Activated effector memory CD4-positive, alpha-beta T cell treated with anti-CD3 and anti-CD28 coated beads, Interleukin-2, amount 50 U/mL, for 16 hours (primary cell): Measurements from ENCODE around the gene TECPR2.
"Not testable (repeated sequence)": the region's sequence is repeated elsewhere in the genome, so short reads cannot be mapped to it uniquely, and the experiment has no call there.

Experiments used
- DNase-seq: peaks from one replicate; pipeline ENCODE4 v3.0.0-alpha.2; 2020

Gene TECPR2

DNA sequence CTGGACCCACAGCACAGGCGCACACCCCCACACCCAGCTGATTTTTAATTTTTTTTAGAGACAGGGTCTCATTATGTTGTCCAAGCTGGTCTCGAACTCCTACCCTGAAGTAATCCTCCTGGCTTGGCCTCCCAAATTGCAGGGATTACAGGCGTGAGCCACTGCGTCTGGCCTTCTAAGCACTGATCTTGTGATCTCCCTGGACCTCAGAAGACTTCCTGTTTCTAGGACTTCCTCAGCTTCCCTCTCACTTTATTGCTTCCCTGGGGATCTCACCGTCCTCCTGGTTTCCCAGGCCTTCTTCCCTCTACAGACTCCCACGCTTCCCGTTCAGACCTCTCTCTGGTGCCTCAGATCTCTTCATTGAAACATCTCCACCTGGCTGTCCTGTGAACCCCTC, 29.4 kb upstream of the TECPR2 start:
- DNase-seq = no peak

DNA sequence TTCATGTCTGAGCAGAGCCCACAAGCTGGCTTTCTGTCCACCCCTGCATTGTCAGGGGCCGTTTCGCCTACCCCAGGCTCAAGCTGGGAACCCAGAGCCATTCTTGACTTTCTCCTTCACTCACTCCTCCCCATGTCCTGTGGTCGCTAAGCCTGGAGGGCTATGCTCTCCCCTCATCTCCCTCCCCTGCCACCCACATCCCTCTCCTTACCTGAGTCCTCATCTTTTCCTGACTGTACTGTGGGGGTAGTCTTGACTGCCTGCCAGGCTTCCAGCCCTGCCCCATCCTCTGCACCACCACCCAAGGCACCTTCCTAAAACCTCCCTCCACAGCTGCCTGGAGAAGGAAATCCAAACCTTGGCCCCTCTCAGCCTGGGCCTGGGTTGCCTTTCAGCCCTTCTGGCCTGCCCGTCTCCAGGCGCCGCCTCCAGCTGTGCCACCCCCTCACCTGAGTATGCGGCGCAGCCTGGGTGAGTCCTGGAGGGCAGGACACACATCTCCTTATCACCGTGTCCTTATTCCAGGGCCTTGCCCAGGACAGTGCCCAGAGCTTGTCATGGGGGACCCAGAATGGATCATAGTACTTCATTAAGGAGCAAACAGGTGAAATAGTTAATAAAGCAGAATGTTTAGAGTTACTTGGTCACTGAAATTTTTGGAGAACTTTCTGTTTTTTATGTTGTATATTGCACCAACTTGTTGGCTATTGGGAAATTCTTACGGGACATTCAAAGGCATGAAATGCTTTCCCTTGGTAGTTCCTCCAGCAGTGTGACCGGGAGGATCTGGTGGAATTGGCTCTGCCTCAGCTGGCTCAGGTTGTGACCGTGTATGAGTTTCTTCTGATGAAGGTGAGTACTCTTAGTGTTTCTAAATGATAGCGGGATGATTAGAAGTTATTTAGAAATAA, 28.7 kb upstream of the TECPR2 start:
- DNase-seq = no peak

DNA sequence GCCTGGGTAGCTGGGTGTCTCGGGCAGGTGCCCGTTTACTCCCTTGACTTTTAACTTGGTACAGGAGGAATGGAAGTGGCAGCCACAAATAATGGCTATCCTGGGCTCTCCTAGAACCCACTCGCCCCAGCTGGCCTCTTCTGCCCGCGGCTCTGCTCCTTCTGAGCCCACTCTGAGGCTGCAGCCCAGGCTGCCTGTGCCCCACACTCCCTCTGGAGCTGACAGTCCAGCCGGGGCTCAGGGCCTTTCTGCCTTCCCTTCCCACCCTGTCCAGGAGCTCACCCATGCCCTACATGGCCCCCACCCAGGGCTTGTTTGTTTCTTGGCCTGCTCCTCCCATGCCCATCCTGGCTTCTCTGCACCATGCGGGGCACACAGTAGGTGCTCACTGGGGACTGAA, 27.6 kb upstream of the TECPR2 start:
- DNase-seq = no peak

DNA sequence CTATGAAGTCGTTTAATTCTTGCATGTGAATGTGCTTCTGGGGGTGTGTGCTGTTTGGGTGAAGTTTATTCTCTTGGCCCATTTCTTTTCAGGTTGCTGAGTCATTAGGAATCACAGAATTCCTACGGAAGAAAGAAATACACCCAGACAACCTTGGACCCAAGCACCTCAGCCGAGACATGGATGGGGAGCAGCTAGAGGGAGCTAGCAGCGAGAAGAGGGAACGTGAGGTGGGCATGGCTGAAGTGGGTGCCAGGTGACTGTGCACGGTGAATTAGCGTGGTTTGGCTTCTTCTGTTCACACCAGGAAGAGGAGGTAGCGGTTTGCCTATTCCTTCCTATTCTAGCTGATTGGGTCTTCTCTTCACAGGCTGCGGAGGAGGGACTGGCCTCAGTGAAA, 24.0 kb upstream of the TECPR2 start:
- no peak for DNase-seq

DNA sequence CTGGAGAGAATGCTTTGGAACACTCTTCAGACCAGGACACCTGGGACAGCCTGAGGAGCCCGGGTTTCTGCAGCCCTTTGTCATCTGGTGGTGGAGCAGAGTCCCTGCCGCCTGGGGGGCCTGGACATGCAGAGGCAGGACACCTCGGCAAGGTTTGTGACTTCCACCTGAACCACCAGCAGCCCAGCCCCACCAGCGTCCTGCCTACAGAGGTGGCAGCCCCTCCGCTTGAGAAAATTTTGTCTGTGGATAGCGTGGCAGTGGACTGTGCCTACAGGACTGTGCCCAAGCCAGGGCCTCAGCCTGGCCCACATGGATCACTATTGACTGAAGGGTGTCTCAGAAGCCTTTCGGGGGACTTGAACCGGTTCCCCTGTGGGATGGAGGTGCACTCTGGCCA, 21.2 kb upstream of the TECPR2 start:
- DNase-seq = no peak

DNA sequence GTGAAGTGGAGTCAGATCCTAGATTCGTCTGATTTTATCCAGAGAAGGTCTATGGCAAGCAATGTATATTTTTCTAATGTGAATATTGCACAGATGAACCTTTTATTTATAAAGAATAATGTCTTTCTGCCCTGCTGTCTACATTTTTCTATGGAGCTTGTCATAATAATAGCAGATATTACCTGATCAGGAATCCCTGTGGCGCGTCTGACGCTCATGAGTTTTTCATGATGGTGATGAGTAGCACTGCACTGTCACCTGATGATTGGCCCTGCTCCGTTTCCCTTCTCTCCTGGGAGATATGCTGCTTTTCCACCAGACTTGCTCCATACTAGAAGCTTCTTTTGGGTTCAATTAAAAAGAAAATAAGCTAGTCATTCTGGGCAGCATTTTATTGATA, 20.5 kb upstream of the TECPR2 start:
- DNase-seq = no peak

DNA sequence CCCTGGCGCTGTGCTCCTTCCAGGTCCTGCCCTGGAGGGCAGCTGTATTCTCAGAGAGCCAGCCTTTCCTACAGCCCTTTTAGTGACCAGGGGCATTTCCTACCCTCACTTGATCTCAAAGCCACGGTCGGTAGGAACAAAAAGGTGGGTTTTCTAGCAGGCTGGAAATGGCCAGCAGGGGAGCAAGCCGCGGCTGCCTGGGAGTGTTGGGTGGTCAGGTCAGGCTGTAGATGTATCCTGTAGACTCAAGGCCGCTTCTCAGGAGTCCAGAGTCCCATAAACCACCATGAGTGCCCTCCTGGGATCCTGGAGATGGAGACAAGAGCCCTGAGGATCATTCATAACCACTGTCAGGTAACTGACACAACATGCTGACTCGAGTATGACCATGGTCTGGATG, 18.7 kb upstream of the TECPR2 start:
- DNase-seq = no peak

DNA sequence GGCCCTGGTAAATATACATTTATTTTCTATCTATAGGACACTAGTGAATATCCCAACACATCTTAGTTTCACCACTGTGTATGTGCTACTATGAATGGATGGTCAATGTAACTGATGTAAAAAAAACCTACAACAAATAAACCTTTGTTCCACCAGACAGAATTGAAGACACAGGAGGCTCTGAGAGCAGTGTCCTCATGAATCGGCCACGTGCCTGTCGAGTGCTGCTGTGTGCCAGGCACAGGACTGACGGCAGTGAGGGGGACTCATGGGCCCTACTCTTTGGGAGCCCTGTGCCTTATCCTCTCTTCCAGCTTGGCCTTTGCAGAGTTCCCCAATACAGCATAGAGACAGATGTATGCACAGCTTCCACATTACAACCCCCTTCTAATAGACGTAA, 18.3 kb upstream of the TECPR2 start:
- DNase-seq = no peak

DNA sequence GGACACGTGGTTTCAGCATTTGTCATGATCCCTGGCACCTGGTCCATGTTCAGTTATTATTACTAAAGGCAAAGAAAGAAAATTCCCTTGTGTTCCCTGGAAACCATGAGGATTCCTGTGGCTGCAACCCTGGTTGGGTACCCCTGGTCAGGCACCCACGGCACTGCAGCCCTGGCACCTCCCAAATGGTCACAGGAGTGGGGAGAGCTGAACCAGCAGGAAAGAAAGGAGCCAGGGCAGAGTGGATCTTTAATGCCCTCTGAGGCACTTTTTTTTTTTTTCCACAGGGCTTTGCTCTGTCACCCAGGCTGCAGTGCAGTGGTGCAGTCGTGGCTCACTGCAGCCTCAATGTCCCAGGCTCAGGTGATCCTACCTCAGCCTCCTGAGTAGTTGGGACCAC, 17.5 kb upstream of the TECPR2 start:
- DNase-seq = no peak

DNA sequence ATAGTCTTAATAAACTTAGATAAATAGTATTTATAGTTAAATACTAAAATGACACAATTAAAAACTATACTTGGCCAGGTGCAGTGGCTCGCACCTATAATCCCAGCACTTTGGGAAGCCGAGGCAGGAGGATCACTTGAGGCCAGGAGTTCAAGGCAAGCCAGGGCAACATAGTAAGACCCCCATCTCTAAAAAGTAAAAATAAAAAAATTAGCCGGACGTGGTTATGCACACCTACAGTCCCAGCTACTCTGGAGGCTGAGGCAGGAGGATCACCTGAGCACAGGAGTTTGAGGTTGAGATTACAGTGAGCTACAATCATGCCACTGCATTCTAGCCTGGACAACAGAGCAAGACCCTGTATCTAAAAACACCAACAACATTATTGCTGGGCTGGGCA, 16.1 kb upstream of the TECPR2 start:
- no peak for DNase-seq

DNA sequence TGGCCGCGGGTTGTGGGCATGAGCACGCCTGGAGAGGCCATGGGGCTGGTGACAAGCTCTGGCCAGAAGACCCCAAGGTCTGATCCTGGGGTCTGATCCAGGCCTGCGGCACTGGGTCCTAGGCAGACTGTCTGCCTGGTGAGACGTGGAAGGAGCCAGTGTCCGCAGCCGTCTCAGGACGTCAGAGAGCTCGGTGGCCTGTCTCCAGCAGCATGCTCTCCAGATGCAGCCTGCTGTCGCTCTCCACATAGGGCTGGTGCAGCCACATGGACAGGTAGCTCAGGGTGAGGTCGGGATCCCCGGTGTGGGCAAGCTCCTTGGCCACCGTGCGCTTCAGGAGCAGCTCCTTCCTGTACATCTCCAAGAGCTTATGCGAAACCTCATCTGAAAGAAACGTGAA, 14.4 kb upstream of the TECPR2 start:
- no peak for DNase-seq

DNA sequence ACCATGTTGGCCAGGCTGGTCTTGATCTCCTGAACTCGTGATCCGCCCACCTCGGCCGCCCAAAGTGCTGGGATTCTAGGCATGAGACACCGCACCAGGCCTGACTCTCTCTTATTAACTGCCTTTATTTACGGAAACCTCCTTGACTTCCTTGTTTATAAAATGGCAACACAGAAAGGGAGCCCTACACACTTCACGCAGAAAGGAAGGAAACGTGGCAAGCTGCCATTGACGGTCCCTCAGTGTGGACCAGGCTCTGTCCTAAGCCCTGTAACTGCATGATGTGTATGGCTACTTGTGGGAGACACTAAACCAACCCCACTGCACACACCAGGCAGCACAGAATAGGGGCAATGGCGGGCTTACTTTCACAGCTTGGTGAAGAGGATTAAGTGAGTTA, 11.7 kb upstream of the TECPR2 start:
- DNase-seq = no peak

DNA sequence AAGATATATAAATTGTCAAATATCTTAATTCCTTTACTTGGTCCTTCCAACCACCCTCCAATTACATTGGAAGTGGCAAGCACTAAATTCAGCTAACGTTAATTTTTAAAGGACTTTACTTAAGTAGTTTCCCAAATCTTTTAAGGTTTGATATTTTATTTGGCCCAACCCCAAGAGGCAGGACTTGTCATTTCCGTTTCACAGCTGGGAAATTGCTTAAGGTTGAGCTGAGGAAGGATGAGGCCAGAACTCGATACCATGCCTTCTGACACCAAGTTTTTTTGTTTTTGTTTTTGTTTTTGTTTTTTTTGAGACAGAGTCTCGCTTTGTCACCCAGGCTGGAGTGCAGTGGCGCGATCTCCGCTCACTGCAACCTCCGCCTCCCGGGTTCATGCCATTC, 11.1 kb upstream of the TECPR2 start:
- not testable (repeated sequence) for DNase-seq

DNA sequence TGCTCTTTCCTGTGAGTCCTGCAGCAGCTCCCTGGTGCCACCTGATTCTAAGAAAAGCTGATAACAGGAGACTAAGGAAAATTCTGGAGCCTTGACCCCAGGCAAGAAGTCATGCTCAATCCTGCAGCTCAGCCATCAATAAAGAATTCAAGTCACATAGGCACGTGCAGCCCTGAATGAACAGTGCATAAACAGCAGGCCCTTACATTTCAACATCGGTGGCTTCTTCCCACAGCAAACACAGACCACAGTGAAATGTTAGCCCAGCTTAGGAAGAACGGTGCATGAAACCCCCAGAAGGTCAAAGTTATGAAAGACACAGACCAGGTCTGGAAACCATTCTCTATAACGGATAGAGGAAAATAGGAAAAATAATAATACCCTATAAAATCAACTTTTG, 10.5 kb upstream of the TECPR2 start:
- DNase-seq = no peak

DNA sequence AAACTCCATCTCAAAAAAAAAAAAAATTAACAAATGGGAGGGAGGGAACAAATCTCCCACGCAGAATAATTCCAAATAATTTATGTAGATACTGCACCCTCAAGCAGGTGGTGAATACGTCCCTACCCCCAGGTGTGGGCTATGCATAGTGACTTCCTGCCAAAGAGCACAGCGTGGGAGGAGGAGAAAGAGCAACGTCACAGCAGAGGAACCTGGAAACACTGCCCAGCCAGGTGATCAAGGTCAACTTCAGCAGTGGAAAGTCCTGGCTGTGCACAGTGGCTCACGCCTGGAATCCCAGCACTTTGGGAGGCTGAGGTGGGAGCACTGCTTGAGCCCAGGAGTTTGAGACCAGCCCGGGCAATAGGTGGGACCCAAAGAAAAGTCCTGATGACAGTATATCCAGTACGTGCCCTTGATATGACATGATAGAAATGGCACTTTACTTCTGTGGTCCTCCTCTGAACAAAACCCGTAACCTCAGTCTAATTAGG, 9.6 kb upstream of the TECPR2 start:
- DNase-seq = no peak

DNA sequence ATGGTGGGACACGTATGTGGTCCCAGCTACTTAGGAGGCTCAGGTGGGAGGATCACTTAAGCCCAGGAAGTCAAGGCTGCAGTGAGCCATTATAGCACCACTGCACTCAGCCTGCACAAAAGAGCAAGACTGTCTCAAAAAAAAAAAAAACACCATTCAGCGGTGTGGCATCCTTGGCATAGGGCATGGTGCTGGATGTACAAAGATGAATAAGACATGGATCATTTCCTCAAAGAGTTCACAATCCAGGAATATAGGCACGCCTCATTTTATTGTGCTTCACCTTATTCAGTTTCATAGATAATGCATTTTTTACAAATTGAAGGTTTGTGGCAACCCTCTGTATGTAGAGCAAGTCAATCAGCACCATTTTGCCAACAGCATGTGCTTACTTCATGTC, 6.5 kb upstream of the TECPR2 start:
- no peak for DNase-seq

DNA sequence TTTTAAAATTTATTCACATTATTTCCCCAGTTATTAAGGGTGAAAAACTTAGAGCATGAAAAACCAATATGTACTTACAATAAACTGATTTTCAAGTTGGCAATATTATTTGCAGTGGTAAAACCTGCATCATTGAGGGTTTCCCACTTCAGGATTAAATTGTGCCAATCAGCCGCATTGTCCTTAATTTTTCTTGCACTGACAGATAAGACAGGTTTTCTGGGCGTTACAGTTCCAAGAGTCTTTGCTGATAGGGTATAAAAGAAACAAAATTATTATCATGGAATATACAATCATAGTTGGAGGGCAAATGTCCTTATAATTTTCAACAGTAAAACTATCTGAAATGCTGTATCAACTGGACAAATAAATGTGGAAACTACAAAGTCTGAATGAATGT, 3.4 kb upstream of the TECPR2 start:
- DNase-seq = no peak

DNA sequence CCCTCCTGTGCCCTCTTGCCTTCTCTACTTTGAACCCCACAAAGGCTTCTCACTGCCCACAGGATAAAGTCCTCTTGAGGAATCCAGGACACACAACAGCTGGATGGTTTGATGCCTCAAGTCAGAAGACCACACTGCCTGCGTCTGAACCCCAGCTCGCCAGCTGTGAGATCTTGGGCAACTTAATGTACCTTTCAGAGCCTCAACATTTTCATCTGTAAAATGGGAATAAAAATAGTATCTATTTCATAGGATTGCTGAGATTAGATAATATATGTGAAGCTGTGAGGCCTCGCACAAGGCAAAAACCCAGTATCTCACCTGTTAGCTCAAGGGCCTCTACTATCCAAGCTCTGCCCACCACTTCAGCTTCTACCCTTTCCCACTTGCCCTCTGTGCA, 2.4 kb upstream of the TECPR2 start:
- no peak for DNase-seq

DNA sequence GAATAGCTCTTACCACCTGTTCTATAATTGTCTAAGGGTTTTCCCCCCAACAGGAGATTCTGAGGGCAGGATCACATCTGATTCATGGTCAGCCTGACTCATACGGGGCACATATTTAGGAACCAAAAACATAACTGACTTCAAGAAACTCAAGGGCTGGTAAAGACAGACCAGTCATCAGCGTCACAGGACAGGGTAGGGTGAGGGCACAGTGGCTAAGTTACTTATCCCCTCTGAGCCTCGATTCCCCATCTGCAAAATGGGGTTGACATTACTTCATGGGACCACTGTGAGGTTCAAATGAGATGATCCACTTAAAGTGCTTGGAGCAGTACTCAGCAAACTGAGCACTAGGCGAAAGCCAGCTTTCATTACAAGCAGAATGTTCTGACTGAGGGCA, 657 bp upstream of the TECPR2 start:
- peak; percentile 78 for DNase-seq

DNA sequence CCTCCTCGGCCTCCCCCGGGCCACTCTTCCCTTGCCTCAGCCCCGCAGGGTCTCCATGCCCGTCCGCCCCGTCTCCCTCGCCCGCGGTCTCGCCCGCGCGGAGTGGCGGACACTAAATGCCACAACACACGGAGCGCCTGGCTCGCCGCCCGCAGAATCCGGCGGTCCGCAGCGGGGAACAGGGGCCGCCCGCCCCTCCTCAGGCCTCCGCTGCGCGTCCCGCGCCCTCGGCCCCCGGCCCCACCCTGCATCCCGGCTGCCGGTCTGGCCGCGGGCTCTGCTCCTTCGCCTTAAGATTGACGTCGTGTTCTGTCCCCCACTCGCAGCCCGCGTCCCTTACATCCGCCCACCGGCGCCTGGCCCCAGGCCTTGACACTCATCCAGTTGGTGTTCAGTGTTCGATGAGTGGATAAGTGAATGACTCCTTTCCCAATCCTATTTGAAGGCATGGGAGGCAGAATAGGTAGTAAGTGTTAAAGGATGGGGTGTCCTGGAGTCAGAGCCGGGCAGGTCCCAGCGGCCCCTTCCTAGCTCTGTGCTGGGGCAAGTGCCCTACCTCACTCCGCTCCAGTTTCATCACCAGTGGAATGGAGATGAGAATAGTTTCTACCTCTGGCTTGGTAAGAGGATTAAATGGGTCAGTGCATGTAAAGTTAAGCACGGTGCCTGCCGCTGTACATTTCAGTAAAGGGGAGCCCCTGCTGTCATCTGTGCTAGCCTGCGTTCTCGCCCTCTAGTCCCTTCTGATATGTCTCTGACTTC, 622 bp downstream of the TECPR2 start:
- DNase-seq = no peak

DNA sequence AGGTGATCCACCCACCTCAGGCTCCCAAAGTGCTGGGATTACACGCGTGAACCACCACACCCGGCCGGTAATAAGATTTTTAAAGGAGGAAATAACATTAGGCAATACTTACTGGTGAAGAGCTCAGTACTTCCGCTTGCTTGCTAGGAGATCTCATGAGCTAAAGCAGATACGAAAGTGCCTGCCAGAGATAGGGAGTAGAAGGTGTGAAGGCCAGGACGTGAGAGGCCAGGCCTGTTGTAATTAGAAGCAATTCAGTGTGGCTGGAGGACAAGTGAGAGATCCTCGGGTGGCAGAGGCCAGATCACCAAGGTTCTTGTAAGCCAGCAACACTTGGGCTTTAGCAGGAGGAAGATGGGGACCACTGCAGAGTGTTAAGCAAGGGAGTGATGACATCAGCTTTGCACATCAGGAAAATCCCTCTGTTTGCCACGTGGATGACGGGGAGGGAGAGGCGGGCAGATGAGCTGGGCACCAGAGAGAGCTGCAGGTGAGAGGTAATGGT, 7.6 kb downstream of the TECPR2 start:
- DNase-seq = no peak

DNA sequence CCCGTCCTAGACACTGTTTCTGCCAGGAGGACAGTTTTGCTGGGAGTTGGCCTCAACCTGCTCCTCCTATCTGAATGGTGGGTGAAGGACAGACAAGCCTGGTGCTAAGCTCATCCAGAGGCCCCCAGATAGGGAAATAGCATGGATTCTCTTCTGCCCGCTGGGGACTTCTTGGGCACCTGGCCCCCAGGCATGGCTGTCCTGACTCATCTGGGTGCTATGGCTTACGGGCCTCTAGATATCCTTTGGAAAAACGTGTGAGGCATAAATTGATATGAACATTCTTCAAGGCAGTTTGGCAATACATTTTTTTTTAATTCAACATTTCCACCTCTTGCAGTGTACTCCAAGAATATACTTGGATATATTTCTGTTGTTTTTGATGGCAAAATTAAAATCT, 8.6 kb downstream of the TECPR2 start:
- no peak for DNase-seq

DNA sequence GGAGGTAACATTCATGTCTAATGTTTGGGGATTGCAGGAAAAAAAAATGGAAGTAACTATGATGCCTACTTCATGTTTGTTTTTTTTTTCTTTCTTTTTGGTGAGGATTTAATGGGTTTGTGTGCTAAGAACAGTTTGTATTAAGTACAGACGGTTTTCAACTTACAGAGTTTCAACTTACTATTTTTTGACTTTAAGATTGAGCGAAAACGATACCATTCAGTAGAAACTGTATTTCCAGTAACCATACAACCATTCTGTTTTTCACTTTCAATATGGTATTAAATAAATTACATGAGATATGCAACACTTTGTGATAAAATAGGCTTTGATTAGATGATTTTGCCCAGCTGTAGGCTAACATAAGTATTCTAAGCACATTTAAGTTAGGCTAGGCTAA, 10.4 kb downstream of the TECPR2 start:
- DNase-seq = no peak

DNA sequence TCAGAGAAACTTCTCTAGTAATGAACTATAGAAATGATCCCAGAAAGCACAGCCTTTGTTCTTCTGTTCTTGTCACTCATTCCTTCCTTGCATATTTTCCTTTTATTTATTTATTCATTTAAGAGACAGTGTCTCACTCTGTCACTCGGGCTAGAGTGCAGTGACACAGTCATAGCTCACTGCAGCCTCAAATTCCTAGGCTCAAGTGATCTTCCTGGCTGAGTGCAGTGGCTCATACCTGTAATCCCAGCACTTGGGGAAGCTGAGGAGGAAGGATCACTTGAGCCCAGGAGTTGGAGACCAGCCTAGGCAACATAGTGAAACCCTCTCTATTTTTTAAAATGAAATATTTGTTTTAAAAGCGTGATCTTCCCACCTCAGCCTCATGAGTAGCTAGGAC, 11.5 kb downstream of the TECPR2 start:
- no peak for DNase-seq
